RCC 7860 (cell line): ENCODE data around the gene PLS1.
"Not testable (repeated sequence)": the region's sequence is repeated elsewhere in the genome, so short reads cannot be mapped to it uniquely, and the experiment has no call there.

Experiments used
- DNase-seq: peaks from one replicate; pipeline ENCODE4 v3.0.0-alpha.2; 2015; ENCODE audit warnings: low spot score
- FAIRE-seq: peaks from 2 replicates; lab custom pipeline; 2012; peaks lifted over from hg19 to GRCh38; lab: Jason Lieb, UNC

PLS1 gene

GRCh38 chr3:142595141-142595540 is 1.1 kb upstream of the PLS1 start:
- FAIRE-seq (no peak), DNase-seq (no peak)

- FAIRE-seq (peak; percentile 88), DNase-seq (peak; percentile 91)
These were observed 627 bp upstream of the PLS1 start for GRCh38 chr3:142595581-142595950.

GRCh38 chr3:142596726-142597088 is 514 bp downstream of the PLS1 start:
- DNase-seq (no peak), FAIRE-seq (no peak)

GRCh38 chr3:142597906-142598305 is 1.7 kb downstream of the PLS1 start:
- no peak for DNase-seq
- FAIRE-seq = no peak

- no peak for DNase-seq
- no peak for FAIRE-seq
These were observed 5.5 kb downstream of the PLS1 start for GRCh38 chr3:142601713-142602112.

GRCh38 chr3:142602619-142603385 is 6.6 kb downstream of the PLS1 start:
- DNase-seq = no peak
- no peak for FAIRE-seq

- FAIRE-seq, DNase-seq: not testable (repeated sequence)
These were observed 7.2 kb downstream of the PLS1 start for GRCh38 chr3:142603386-142603705.

- no peak for DNase-seq
- no peak for FAIRE-seq
These were observed 8.7 kb downstream of the PLS1 start for GRCh38 chr3:142604940-142605339.

GRCh38 chr3:142608631-142609030 is 12.4 kb downstream of the PLS1 start:
- DNase-seq (no peak), FAIRE-seq (no peak)

- FAIRE-seq (no peak), DNase-seq (no peak)
These were observed 12.9 kb downstream of the PLS1 start for GRCh38 chr3:142609136-142609535.

GRCh38 chr3:142611206-142611605 is 15.0 kb downstream of the PLS1 start:
- DNase-seq = no peak

GRCh38 chr3:142613491-142613890 is 17.3 kb downstream of the PLS1 start:
- FAIRE-seq = peak; percentile 68
- DNase-seq = peak; percentile 55

More at GRCh38 chr3:142611206-142611605, 15.0 kb downstream of the PLS1 start:
- no peak for FAIRE-seq

- DNase-seq (no peak), FAIRE-seq (no peak)
These were observed 17.9 kb downstream of the PLS1 start for GRCh38 chr3:142614059-142614626.

GRCh38 chr3:142615171-142615570 is 19.0 kb downstream of the PLS1 start:
- no peak for FAIRE-seq
- peak; percentile 43 for DNase-seq

- peak; percentile 37 for DNase-seq
- peak; percentile 70 for FAIRE-seq
These were observed 22.8 kb downstream of the PLS1 start for GRCh38 chr3:142618917-142619461.

- no peak for DNase-seq
- no peak for FAIRE-seq
These were observed 26.2 kb downstream of the PLS1 start for GRCh38 chr3:142622405-142622804.

- no peak for DNase-seq
- FAIRE-seq = no peak
These were observed 27.0 kb downstream of the PLS1 start for GRCh38 chr3:142623194-142623593.

GRCh38 chr3:142624341-142625152 is 28.4 kb downstream of the PLS1 start:
- FAIRE-seq (no peak), DNase-seq (no peak)

- FAIRE-seq (no peak), DNase-seq (no peak)
These were observed 28.9 kb downstream of the PLS1 start for GRCh38 chr3:142625153-142625440.

GRCh38 chr3:142626971-142627370 is 30.8 kb downstream of the PLS1 start:
- DNase-seq (no peak), FAIRE-seq (no peak)

- FAIRE-seq = no peak
- no peak for DNase-seq
These were observed 32.6 kb downstream of the PLS1 start for GRCh38 chr3:142628801-142629200.

- DNase-seq (no peak), FAIRE-seq (no peak)
These were observed 36.9 kb downstream of the PLS1 start for GRCh38 chr3:142633073-142633472.
